Sciatic nerve (tissue), 2 donors: ENCODE measurements around the gene GLIS2. TPM values are rescaled to one million over a fixed set of nuclear protein-coding genes. Genes with fewer than 3 reads are reported as not detected.

Experiments
- ATAC-seq: fragments of 200-7000 bp; cut with Tn5 transposase; one replicate; pipeline ENCODE4 v1.9.1; 2020; ENCODE audit warnings: mild to moderate bottlenecking, moderate library complexity
- DNase-seq: peaks from one replicate; pipeline ENCODE4 v3.0.0-alpha.2; 2020; ENCODE audit warnings: low spot score
- intact Hi-C: fragments of 100-400 bp; cut with DNase I; formaldehyde crosslinking; loops from one replicate; pipeline ENCODE4 v1.14.2; 2022
- total RNA-seq: library from RNA; stranded (reverse); fragmentation: NEBNext Ultra II Directional; extraction: Animal tissue kit (Norgen Biotek cat#: 25700); gene quantifications from one replicate; pipeline ENCODE4 v1.2.1, GENCODE V29; 2021
- donor health status: DM: no; HTN: no; CAD: no.
- donor health status: DM: no; HTN: no; CAD: no.

The GLIS2 gene
- total RNA-seq, 1 donor from 2014 or later, result 39.4 TPM

- ATAC-seq, result no peak
- intact Hi-C loops, result no loop called here
- DNase-seq, result no peak
Measured at GRCh38 chr16:4372578-4373355, 56.9 kb downstream of the GLIS2 start.

GRCh38 chr16:4373356-4373908, 57.6 kb downstream of the GLIS2 start:
- intact Hi-C loops, result no loop called here
- ATAC-seq (no peak), DNase-seq (no peak)

DNA sequence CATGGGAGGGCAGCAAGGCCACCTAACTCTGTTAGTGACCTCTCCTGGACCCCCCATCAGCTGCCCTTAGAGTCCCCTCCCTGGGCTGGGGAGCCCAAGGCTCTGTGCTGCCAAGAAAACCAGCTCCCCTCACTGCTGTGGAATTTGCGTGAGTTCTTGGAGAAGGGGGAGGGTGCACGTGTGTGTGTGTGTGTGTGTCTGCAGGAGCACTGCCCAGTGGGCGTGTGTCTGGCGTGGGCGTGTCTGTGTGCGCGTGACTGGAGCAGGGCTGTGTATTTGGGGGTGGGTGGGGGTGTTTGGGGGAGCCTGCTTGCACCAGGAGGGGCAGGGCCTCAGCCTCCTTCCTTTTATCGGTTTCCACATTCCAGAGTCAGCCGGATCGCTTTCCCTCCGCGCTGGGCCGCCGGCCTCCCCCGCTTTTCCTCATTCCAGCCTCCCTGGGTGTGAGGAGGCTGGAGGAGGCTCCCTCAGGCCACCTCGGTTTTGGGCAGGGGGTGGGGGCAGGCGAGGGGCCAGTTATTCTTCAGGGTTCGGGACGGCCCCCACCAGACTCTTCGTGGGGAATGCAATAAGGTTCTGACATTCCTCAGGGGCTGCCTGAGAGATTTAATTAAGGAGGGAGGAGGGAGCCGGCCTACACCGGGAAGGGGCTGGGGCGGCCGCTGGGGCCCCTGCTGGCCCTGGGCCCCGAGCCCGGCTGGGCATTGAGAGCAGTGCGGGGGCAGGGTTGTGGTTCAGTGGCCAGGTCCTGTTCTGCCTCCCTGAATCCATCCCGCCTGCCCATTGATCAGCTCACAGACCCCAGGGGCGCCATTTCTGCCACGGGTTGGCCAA, 58.3 kb downstream of the GLIS2 start:
- DNase-seq (peak; percentile 92), ATAC-seq (peak; percentile 60)
- intact Hi-C loops, result no loop called here

GRCh38 chr16:4375717-4376116, 59.9 kb downstream of the GLIS2 start:
- ATAC-seq (no peak), DNase-seq (no peak)
- intact Hi-C loops, result no loop called here

DNA sequence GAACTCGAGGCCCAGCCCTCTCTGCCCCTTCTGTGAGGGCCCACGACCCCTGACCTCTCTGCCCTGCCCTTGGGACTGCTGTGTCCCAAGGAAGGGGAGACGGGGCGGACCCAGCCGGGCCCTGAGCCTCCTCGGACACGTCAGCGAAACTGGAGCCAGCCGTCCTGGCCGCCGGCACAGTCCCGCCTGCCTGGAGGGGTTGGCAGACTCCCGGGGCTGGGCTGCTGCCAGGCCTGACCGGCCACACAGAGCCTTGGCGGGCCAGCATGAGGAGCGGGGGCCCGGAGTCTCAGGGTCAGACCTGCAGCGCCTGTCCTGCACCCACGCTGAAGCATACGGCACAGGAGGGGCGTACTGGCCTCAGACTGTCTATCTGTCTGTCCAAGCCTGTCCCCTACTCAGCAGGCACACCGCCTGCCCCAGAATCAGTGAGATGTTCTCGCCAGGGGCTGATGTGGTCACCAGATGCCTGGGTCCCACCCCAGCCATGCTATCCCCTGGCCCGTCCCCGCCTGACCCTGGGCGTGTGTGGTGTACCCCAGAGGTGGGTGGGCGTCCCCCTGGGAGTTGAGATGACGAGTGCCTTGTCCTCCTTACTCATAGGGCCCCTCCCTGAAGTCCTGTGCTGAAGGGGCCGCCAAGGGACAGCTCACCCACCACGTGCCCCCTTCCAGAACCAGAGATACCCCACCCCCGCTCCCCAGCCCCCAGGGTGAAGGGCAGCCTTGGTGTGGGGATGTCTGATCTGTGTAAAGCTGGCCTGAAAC, 60.4 kb downstream of the GLIS2 start:
- DNase-seq, result peak; percentile 93
- intact Hi-C loops, result no loop called here
- ATAC-seq, result peak; percentile 75

- intact Hi-C loops, result no loop called here
- DNase-seq (no peak), ATAC-seq (no peak)
Measured at GRCh38 chr16:4376893-4377572, 61.2 kb downstream of the GLIS2 start.

- DNase-seq, result no peak
- intact Hi-C loops, result no loop called here
- no peak for ATAC-seq
Measured at GRCh38 chr16:4377573-4378154, 61.8 kb downstream of the GLIS2 start.

DNA sequence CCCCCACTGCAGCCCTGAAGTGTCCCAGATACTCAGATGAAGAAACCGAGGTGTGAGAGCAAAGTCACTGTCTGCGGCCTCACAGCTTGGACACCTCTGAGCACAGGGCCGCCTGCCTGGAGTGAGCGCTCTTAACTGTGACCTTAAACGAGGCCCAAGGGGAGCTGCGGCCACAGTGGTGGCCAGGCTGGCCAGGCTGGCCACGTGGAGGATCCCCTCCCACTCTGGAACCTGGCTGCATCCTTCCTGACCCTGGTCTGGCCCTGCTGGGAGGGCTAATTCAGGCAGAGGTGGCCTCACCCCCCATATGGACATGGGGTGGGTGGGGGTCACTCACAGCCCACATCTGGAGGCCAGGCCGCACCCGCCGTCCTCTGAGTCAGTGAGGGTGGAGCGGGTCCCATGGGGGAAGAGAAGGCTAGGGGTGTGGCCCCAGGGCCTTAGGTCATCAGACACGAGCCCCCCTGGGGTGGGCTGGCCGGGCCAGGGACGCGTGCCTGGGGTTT, 62.3 kb downstream of the GLIS2 start:
- no peak for ATAC-seq
- intact Hi-C loops, result no loop called here
- DNase-seq, result no peak

DNA sequence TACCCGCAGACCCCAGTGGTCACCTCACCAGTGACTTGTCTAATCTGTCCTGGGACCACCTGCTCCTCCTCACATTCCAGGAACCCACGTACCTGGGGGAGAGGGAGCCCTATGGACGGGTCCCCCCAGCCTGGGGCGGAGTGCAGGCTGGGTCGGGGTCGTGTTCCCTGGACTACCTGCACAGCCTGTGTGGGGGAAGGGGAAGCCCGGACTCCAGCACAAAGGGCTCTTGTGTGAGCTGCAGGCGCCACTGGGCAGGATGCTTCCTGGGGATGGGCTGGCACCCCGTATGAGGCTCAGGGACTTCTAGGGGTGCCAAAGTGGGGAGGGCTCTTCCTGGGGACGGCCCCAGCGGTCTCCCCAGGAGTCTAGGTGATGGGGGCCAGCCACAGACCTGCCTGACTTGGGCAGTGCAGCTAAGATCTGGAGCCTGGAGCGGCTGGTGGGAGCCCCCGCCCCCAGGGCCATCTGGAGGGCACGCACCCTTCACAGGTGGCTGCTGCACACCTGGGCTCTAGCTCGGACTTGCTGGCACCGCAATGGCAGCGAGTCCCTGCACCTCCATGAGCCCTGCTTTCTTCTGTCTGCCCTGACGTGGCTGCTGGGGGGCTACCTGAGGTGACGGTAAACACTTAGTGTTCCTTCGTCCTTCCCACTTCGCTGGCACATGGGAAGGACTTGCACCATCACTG, 63.3 kb downstream of the GLIS2 start:
- no peak for ATAC-seq
- intact Hi-C loops, result no loop called here
- DNase-seq, result no peak

DNA sequence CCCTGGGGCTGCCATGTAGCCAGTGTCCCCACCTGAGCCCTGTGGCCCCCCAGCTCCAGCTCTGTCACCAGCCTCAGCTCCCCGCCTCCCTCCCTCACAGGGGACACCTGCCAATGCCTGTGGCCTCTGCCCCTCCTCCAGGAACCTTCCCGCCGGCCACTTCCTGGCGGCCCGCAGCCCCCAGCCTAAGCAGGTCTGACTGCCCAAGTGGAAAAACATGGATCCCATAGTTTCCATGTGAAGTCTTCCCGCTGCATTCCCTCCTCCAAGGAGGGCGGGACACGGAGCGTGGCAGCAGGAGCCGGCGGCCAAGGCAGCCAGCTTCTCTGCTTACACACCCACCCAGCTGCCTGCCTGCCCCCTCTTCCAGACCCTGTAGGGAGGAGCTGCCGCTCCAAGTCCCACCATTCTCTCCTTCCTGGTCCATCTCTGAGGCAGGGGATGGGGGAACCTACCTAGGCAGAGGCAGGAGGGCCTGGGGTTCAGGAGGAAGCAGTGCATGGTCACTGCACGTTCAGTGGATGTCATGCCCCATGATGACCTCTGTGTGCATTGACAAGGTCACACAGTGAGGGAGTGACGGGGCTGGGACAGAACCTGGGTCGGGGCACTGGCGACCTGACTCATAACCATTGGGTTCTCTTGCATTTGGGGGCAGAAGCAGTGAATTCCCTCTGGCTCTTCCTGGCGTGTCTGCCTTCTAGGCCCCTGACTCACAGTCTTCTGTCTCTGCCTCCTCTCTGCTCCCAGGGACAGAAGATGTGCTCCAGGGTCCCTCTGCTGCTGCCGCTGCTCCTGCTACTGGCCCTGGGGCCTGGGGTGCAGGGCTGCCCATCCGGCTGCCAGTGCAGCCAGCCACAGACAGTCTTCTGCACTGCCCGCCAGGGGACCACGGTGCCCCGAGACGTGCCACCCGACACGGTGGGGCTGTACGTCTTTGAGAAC, 64.5 kb downstream of the GLIS2 start:
- intact Hi-C loops, result no loop called here
- ATAC-seq (no peak), DNase-seq (no peak)

- intact Hi-C loops, result no loop called here
- no peak for DNase-seq
- ATAC-seq, result no peak
Measured at GRCh38 chr16:4381072-4381934, 65.4 kb downstream of the GLIS2 start.

- ATAC-seq (no peak), DNase-seq (no peak)
- intact Hi-C loops, result no loop called here
Measured at GRCh38 chr16:4381935-4382794, 66.3 kb downstream of the GLIS2 start.

GRCh38 chr16:4382795-4383357, 67.0 kb downstream of the GLIS2 start:
- DNase-seq, result no peak
- ATAC-seq, result no peak
- intact Hi-C loops, result no loop called here

DNA sequence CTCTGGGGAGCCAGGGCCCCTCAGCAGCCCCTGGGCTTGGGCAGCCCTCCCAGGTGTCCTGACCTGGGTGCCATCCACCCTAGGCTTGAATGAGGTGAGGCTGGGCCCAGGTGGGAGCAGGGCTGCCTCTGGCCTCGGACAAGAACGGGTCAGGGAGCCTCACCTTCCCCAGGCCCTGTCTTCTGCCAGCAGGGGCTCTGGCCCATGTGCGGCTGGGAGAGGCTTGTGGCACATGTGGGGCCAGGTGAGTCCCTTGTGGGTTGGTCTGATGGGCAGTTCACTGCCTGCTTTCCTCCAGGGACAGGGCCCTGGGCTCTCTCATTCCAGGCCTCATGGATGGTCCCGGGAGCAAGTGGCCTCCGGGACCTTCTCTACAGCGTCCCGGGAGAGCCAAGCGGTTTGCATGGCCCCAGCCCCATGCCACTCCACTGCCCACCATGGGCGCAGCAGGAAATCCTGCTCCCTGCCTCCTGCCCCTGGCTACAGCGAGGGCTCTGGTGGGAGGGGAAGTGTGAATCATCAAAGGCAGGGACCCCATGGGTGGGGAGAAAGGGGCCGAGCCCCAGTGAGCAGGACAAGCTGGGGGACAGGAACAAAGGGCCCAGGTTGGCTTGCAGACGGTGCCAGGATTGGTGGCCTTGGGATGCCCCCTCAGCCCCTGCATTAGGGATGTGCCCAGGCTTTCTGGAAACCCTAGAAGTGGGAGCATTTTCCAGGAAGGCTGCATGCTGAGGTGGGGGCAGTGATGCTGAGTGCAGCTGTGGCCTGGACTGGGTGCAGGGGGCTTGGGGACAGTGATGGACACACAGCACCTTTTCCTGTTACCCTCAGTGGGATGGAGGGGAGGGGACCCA, 68.0 kb downstream of the GLIS2 start:
- no peak for DNase-seq
- no peak for ATAC-seq
- intact Hi-C loops, result no loop called here
